ENCODE data around the gene USP32.
A peak's percentile ranks its signal among the peaks of the same experiment; 100 is the strongest.

GRCh38 chr17:60142872-60143499, 248.9 kb downstream of the USP32 start:
- TF ChIP-seq CTCF (conservative IDR thresholded peaks at IDR 0.05; ENCODE audit: low read length): peak; percentile 86
- no peak for TF ChIP-seq EZH2phosphoT487 (IDR thresholded peaks at IDR 0.05; ENCODE audit: borderline replicate concordance)

All from Loucy (cell line).